Vagina (tissue), 2 donors: Measurements from ENCODE around the gene IL1R2. TPM values are rescaled to one million over a fixed set of nuclear protein-coding genes. Genes with fewer than 3 reads are reported as not detected.

Experiments
- DNase-seq, 2 donors: peaks; one replicate each; pipeline ENCODE4 v3.0.0-alpha.2; 2017; ENCODE audit errors: extremely low spot score in 2 of 2
- H3K27ac ChIP-seq: fragments of 200-600 bp; sonication (generic); one replicate; pipeline ENCODE4 v1.5.1; 2019
- H3K27me3 ChIP-seq: fragments of 200-600 bp; sonication (generic); one replicate; pipeline ENCODE4 v1.5.1; 2019
- H3K36me3 ChIP-seq, 2 donors: fragments of 200-600 bp; sonication (generic); one replicate each; pipeline ENCODE4 v1.5.1; 2017 to 2019
- H3K4me1 ChIP-seq: fragments of 200-600 bp; sonication (generic); one replicate; pipeline ENCODE4 v1.5.1; 2019
- H3K4me3 ChIP-seq, 2 donors: fragments of 200-600 bp; sonication (generic); 1 replicate in 1 of 2; 2 replicates in 1 of 2; pipeline ENCODE4 v1.5.1; 2016 to 2019
- H3K9me3 ChIP-seq: fragments of 200-600 bp; sonication (generic); one replicate; pipeline ENCODE4 v1.5.1; 2019
- CTCF ChIP-seq, 3 experiments: fragments of 450-650 bp in 2 of 3; fragments of 200-600 bp in 1 of 3; sonication (generic) in 1 of 3; IDR thresholded peaks; one replicate each; pipeline ENCODE4 v1.5.1; 2017 to 2019; ENCODE audit warnings: antibody characterized with exemption in 3 of 3, mild to moderate bottlenecking in 2 of 3, moderate library complexity in 2 of 3
- POLR2A ChIP-seq, 2 donors: fragments of 450-650 bp; IDR thresholded peaks; one replicate each; pipeline ENCODE4 v1.6.1; 2017; ENCODE audit warnings: antibody characterized with exemption in 2 of 2, mild to moderate bottlenecking in 2 of 2, moderate library complexity in 2 of 2
- POLR2AphosphoS5 ChIP-seq, 2 donors: sonication (generic); formaldehyde crosslinking; IDR thresholded peaks; one replicate each; pipeline ENCODE4 v1.9.0; 2017; ENCODE audit warnings: antibody characterized with exemption in 2 of 2, mild to moderate bottlenecking in 2 of 2, low read depth in 1 of 2; ENCODE audit not compliant: insufficient read depth in 1 of 2
- intact Hi-C: fragments of 100-400 bp; cut with DNase I; formaldehyde crosslinking; loops from one replicate; pipeline ENCODE4 v1.15.1; 2023
- total RNA-seq: library from RNA; depleted of rRNA; stranded (reverse); fragments of >200 nt; gene quantifications from one replicate; pipeline ENCODE4 v1.2.3, GENCODE V29; 2016

Gene IL1R2
- total RNA-seq, 1 donor from 2014 or later = 63.3 TPM

DNA sequence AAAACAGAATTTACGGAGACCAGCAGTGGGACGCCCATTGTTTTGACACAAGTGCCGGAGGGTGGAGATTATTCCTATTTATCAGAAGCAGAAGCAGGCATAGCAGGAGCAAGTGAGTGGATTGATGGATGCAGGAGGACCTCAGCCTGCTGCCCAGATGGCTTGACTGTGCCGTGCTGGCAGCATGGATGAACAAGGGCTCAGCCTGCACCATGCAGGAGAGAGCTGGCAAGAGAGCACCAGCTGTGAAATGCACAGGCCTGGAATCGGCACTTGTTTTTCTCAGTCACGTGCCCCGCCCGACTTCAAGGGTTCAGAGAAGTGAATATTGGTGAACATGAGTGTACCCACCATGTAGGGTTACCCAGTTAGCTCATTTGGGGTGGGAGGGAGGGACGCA, 4.0 kb downstream of the IL1R2 start:
- Histone ChIP-seq H3K36me3 (no peaks in the 10 kb centered on the region), H3K27me3 (no peaks in the 10 kb centered on the region), H3K4me1 (peaks cover 11% of the 10 kb centered on the region), H3K9me3 (no peaks in the 10 kb centered on the region), H3K4me3 (no peak overlapping the region), H3K27ac (no peak overlapping the region)
- TF ChIP-seq POLR2A (IDR thresholded peaks at IDR 0.05) (no peak), POLR2AphosphoS5 (IDR thresholded peaks at IDR 0.05; ENCODE audit: insufficient read depth in 1 of 2, low read depth in 1 of 2) (no peak), CTCF (IDR thresholded peaks at IDR 0.05) (no peak)
- intact Hi-C loops = no loop called here
- no peak for DNase-seq

DNA sequence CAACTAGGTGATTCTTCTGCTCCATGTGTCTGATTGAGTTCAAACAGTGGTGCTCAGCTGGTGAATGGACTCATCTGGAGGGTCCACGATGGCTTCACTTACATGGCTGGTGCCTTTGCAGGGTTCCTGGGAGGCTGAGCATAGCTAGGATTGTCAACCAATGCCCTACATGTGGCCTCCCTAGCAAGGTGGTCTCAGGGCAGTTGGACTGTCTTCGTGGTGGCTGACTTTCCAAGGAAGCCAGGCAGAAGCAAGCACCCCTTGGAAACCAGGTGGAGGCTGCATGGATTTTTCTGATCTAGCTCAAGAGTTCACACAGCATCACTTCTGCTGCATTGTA, 6.8 kb downstream of the IL1R2 start:
- Histone ChIP-seq H3K27ac (no peak overlapping the region), H3K27me3 (no peaks in the 10 kb centered on the region), H3K9me3 (no peaks in the 10 kb centered on the region), H3K4me1 (no peaks in the 10 kb centered on the region), H3K36me3 (no peaks in the 10 kb centered on the region), H3K4me3 (no peak overlapping the region)
- DNase-seq = no peak
- intact Hi-C loops = no loop called here
- TF ChIP-seq POLR2A (IDR thresholded peaks at IDR 0.05) = no peak
- no peak for TF ChIP-seq POLR2AphosphoS5 (IDR thresholded peaks at IDR 0.05; ENCODE audit: insufficient read depth in 1 of 2, low read depth in 1 of 2)
- TF ChIP-seq CTCF (IDR thresholded peaks at IDR 0.05) = no peak

GRCh38 chr2:101998896-101999789, 7.4 kb downstream of the IL1R2 start:
- H3K27ac ChIP-seq = no peak overlapping the region
- H3K27me3 ChIP-seq = no peaks in the 10 kb centered on the region
- DNase-seq = no peak
- H3K4me1 ChIP-seq = no peaks in the 10 kb centered on the region
- H3K36me3 ChIP-seq = no peaks in the 10 kb centered on the region
- H3K4me3 ChIP-seq = no peak overlapping the region
- intact Hi-C loops = no loop called here
- H3K9me3 ChIP-seq = no peaks in the 10 kb centered on the region
- no peak for TF ChIP-seq POLR2AphosphoS5 (IDR thresholded peaks at IDR 0.05; ENCODE audit: insufficient read depth in 1 of 2, low read depth in 1 of 2)
- no peak for TF ChIP-seq POLR2A (IDR thresholded peaks at IDR 0.05)
- TF ChIP-seq CTCF (IDR thresholded peaks at IDR 0.05) = no peak

GRCh38 chr2:102000012-102000411, 8.3 kb downstream of the IL1R2 start:
- Histone ChIP-seq H3K27me3 (no peaks in the 10 kb centered on the region), H3K27ac (no peak overlapping the region), H3K9me3 (no peaks in the 10 kb centered on the region), H3K4me3 (no peak overlapping the region), H3K36me3 (no peaks in the 10 kb centered on the region), H3K4me1 (peaks cover 4% of the 10 kb centered on the region)
- TF ChIP-seq CTCF (IDR thresholded peaks at IDR 0.05) = no peak
- no peak for TF ChIP-seq POLR2A (IDR thresholded peaks at IDR 0.05)
- no peak for TF ChIP-seq POLR2AphosphoS5 (IDR thresholded peaks at IDR 0.05; ENCODE audit: insufficient read depth in 1 of 2, low read depth in 1 of 2)
- intact Hi-C loops = no loop called here
- DNase-seq = no peak
